ENCODE results near the gene NFE2L2. TPM values are rescaled to one million over a fixed set of nuclear protein-coding genes. Genes with fewer than 3 reads are reported as not detected.
A peak's percentile ranks its signal among the peaks of the same experiment; 100 is the strongest.
"Not testable (repeated sequence)": the region's sequence is repeated elsewhere in the genome, so short reads cannot be mapped to it uniquely, and the experiment has no call there.

Gene NFE2L2
- total RNA-seq, 1 donor from 2014 or later = 179 TPM

GRCh38 chr2:177279847-177280246 is 15.3 kb upstream of the NFE2L2 start:
- no peak for ATAC-seq

GRCh38 chr2:177275743-177276055 is 11.2 kb upstream of the NFE2L2 start:
- ATAC-seq = peak; percentile 26

GRCh38 chr2:177275040-177275742 is 10.7 kb upstream of the NFE2L2 start:
- ATAC-seq = peak; percentile 67

GRCh38 chr2:177273408-177273807 is 8.9 kb upstream of the NFE2L2 start:
- peak; percentile 59 for ATAC-seq

- no peak for ATAC-seq
Observed at GRCh38 chr2:177272765-177273164, 8.2 kb upstream of the NFE2L2 start.

- no peak for ATAC-seq
Observed at GRCh38 chr2:177271981-177272666, 7.6 kb upstream of the NFE2L2 start.

- ATAC-seq = peak; percentile 21
Observed at GRCh38 chr2:177270531-177270930, 6.0 kb upstream of the NFE2L2 start.

- no peak for ATAC-seq
Observed at GRCh38 chr2:177268901-177269300, 4.4 kb upstream of the NFE2L2 start.

GRCh38 chr2:177268187-177268871 is 3.8 kb upstream of the NFE2L2 start:
- ATAC-seq = no peak

- ATAC-seq = not testable (repeated sequence)
Observed at GRCh38 chr2:177266955-177267354, 2.4 kb upstream of the NFE2L2 start.

GRCh38 chr2:177265824-177266817 is 1.6 kb upstream of the NFE2L2 start:
- no peak for ATAC-seq

- peak; percentile 29 for ATAC-seq
Observed at GRCh38 chr2:177264209-177264692, 276 bp downstream of the NFE2L2 start.

GRCh38 chr2:177263451-177264208 is 897 bp downstream of the NFE2L2 start:
- ATAC-seq = peak; percentile 87

- ATAC-seq = no peak
Observed at GRCh38 chr2:177262958-177263450, 1.5 kb downstream of the NFE2L2 start.

GRCh38 chr2:177262092-177262491 is 2.4 kb downstream of the NFE2L2 start:
- no peak for ATAC-seq

- ATAC-seq = no peak
Observed at GRCh38 chr2:177261116-177262060, 3.1 kb downstream of the NFE2L2 start.

GRCh38 chr2:177260379-177260778 is 4.1 kb downstream of the NFE2L2 start:
- no peak for ATAC-seq

- ATAC-seq = no peak
Observed at GRCh38 chr2:177258059-177258458, 6.5 kb downstream of the NFE2L2 start.

- ATAC-seq = no peak
Observed at GRCh38 chr2:177257471-177257870, 7.1 kb downstream of the NFE2L2 start.

GRCh38 chr2:177256695-177257094 is 7.8 kb downstream of the NFE2L2 start:
- no peak for ATAC-seq

Data from esophagus mucosa (tissue), 1 donor.